Calu3 (cell line): ENCODE results near the gene DDR2. TPM values are rescaled to one million over a fixed set of nuclear protein-coding genes. Genes with fewer than 3 reads are reported as not detected.

ENCODE experiments used
- BruUV-seq: library from RNA; stranded (reverse); fragments of 400-500 nt; replicated peaks from 2 replicates; lab custom pipeline; 2021; lab: Mats Ljungman, UMichigan
- CTCF ChIA-PET: fragments of 300-600 bp; sonication (Branson Sonifier 250); formaldehyde crosslinking; loops from one replicate; lab custom pipeline; 2022; ENCODE audit warnings: antibody characterized with exemption; lab: Charles Lee
- DNase-seq: peaks from one replicate; pipeline ENCODE4 v3.0.0; 2022
- H3K27ac Mint-ChIP-seq: one replicate; pipeline ENCODE4 v1.8.0; 2022; ENCODE audit warnings: mixed read lengths; ENCODE audit not compliant: unreplicated experiment
- H3K27me3 Mint-ChIP-seq: one replicate; pipeline ENCODE4 v1.8.0; 2022; ENCODE audit warnings: mixed read lengths; ENCODE audit not compliant: unreplicated experiment
- H3K36me3 Mint-ChIP-seq: one replicate; pipeline ENCODE4 v1.8.0; 2022; ENCODE audit warnings: mild to moderate bottlenecking, moderate library complexity, mixed read lengths; ENCODE audit not compliant: insufficient read depth, unreplicated experiment
- H3K4me1 Mint-ChIP-seq: one replicate; pipeline ENCODE4 v1.8.0; 2022; ENCODE audit warnings: mild to moderate bottlenecking, low read depth, mixed read lengths; ENCODE audit not compliant: unreplicated experiment
- H3K4me3 Mint-ChIP-seq: one replicate; pipeline ENCODE4 v1.8.0; 2022; ENCODE audit warnings: mild to moderate bottlenecking, low read depth, moderate library complexity, mixed read lengths; ENCODE audit not compliant: unreplicated experiment
- H3K9me3 Mint-ChIP-seq: one replicate; pipeline ENCODE4 v1.8.0; 2022; ENCODE audit warnings: low read depth, mixed read lengths; ENCODE audit not compliant: unreplicated experiment
- CTCF ChIP-seq: fragments of 200-600 bp; IDR thresholded peaks from one replicate; pipeline ENCODE4 v1.8.0; 2022; ENCODE audit warnings: antibody characterized with exemption; ENCODE audit not compliant: unreplicated experiment
- intact Hi-C: fragments of 100-400 bp; cut with micrococcal nuclease; formaldehyde crosslinking; loops from one replicate; pipeline ENCODE4 v1.10.0; 2022; ENCODE audit not compliant: unreplicated experiment
- total RNA-seq: library from RNA; stranded (reverse); gene quantifications from 2 replicates; pipeline ENCODE4 v1.2.3, GENCODE V29; 2022

The DDR2 gene
- total RNA-seq, 1 experiment from 2014 or later, result 0.80 TPM

- intact Hi-C loops, result no loop called here
- Mint-ChIP-seq H3K4me1 (no peaks in the 10 kb centered on the region), H3K27ac (no peak overlapping the region), H3K27me3 (no peaks in the 10 kb centered on the region), H3K9me3 (no peaks in the 10 kb centered on the region), H3K4me3 (no peak overlapping the region), H3K36me3 (no peaks in the 10 kb centered on the region)
- no peak for TF ChIP-seq CTCF
- CTCF ChIA-PET, result no interaction called here
- no TSS peak for BruUV-seq
- DNase-seq, result no peak
These were observed 70.4 kb downstream of the DDR2 start for GRCh38 chr1:162702628-162703027.

GRCh38 chr1:162703708-162704107, 71.4 kb downstream of the DDR2 start:
- DNase-seq, result no peak
- TF ChIP-seq CTCF, result no peak
- H3K4me3 Mint-ChIP-seq, result no peak overlapping the region
- CTCF ChIA-PET, result no interaction called here
- no TSS peak for BruUV-seq
- no peaks in the 10 kb centered on the region for H3K36me3 Mint-ChIP-seq
- no peaks in the 10 kb centered on the region for H3K27me3 Mint-ChIP-seq
- intact Hi-C loops, result no loop called here
- H3K9me3 Mint-ChIP-seq, result no peaks in the 10 kb centered on the region
- H3K27ac Mint-ChIP-seq, result no peak overlapping the region
- H3K4me1 Mint-ChIP-seq, result no peaks in the 10 kb centered on the region

- no TSS peak for BruUV-seq
These were observed 72.6 kb downstream of the DDR2 start for GRCh38 chr1:162704673-162705424.

GRCh38 chr1:162706003-162706402, 73.7 kb downstream of the DDR2 start:
- no peak for TF ChIP-seq CTCF
- DNase-seq, result no peak
- H3K4me3 Mint-ChIP-seq, result no peak overlapping the region
- H3K27me3 Mint-ChIP-seq, result no peaks in the 10 kb centered on the region
- no peaks in the 10 kb centered on the region for H3K36me3 Mint-ChIP-seq
- no peaks in the 10 kb centered on the region for H3K9me3 Mint-ChIP-seq
- CTCF ChIA-PET, result no interaction called here
- no peaks in the 10 kb centered on the region for H3K4me1 Mint-ChIP-seq
- intact Hi-C loops, result no loop called here
- no peak overlapping the region for H3K27ac Mint-ChIP-seq
- BruUV-seq, result no TSS peak

More at GRCh38 chr1:162704673-162705424, 72.6 kb downstream of the DDR2 start:
- no peak overlapping the region for H3K27ac Mint-ChIP-seq
- TF ChIP-seq CTCF, result no peak
- CTCF ChIA-PET, result no interaction called here
- H3K36me3 Mint-ChIP-seq, result no peaks in the 10 kb centered on the region
- H3K27me3 Mint-ChIP-seq, result no peaks in the 10 kb centered on the region
- intact Hi-C loops, result no loop called here
- no peak for DNase-seq
- H3K9me3 Mint-ChIP-seq, result no peaks in the 10 kb centered on the region
- no peak overlapping the region for H3K4me3 Mint-ChIP-seq
- no peaks in the 10 kb centered on the region for H3K4me1 Mint-ChIP-seq
